Esophagus mucosa (tissue), 1 donor: Measurements from ENCODE around the gene ZAP70. TPM values are rescaled to one million over a fixed set of nuclear protein-coding genes. Genes with fewer than 3 reads are reported as not detected.
"Not testable (repeated sequence)": the region's sequence is repeated elsewhere in the genome, so short reads cannot be mapped to it uniquely, and the experiment has no call there.

Experiments
- ATAC-seq: fragments of 200-7000 bp; cut with Tn5 transposase; one replicate; pipeline ENCODE4 v1.9.1; 2020
- total RNA-seq: library from RNA; stranded (reverse); gene quantifications from one replicate; pipeline ENCODE4 v1.2.4, GENCODE V29; 2023
- donor health status: DM: yes; HTN: yes; CAD: no.

The ZAP70 gene
- total RNA-seq, 1 donor from 2014 or later, result 0.76 TPM

GRCh38 chr2:97698530-97698929, 14.8 kb upstream of the ZAP70 start:
- ATAC-seq, result no peak

- ATAC-seq, result peak; percentile 76
Measured at GRCh38 chr2:97699765-97700444, 13.5 kb upstream of the ZAP70 start.

- ATAC-seq, result no peak
Measured at GRCh38 chr2:97701186-97701585, 12.2 kb upstream of the ZAP70 start.

GRCh38 chr2:97701851-97702465, 11.4 kb upstream of the ZAP70 start:
- no peak for ATAC-seq

- ATAC-seq, result no peak
Measured at GRCh38 chr2:97702731-97703470, 10.5 kb upstream of the ZAP70 start.

- no peak for ATAC-seq
Measured at GRCh38 chr2:97703741-97704140, 9.6 kb upstream of the ZAP70 start.

GRCh38 chr2:97704989-97705388, 8.4 kb upstream of the ZAP70 start:
- ATAC-seq, result no peak

GRCh38 chr2:97706112-97706511, 7.3 kb upstream of the ZAP70 start:
- no peak for ATAC-seq

GRCh38 chr2:97706708-97707345, 6.5 kb upstream of the ZAP70 start:
- ATAC-seq, result no peak

- ATAC-seq, result no peak
Measured at GRCh38 chr2:97707362-97708047, 5.9 kb upstream of the ZAP70 start.

GRCh38 chr2:97708048-97708380, 5.4 kb upstream of the ZAP70 start:
- peak; percentile 25 for ATAC-seq

- no peak for ATAC-seq
Measured at GRCh38 chr2:97708608-97709007, 4.8 kb upstream of the ZAP70 start.

GRCh38 chr2:97711394-97711711, 2.0 kb upstream of the ZAP70 start:
- ATAC-seq, result no peak

GRCh38 chr2:97712175-97712574, 1.2 kb upstream of the ZAP70 start:
- ATAC-seq, result not testable (repeated sequence)

- no peak for ATAC-seq
Measured at GRCh38 chr2:97712693-97713295, 582 bp upstream of the ZAP70 start.

GRCh38 chr2:97714084-97714949, 941 bp downstream of the ZAP70 start:
- ATAC-seq, result no peak

- ATAC-seq, result no peak
Measured at GRCh38 chr2:97714950-97715652, 1.7 kb downstream of the ZAP70 start.

- no peak for ATAC-seq
Measured at GRCh38 chr2:97715951-97716694, 2.7 kb downstream of the ZAP70 start.

GRCh38 chr2:97716695-97717612, 3.6 kb downstream of the ZAP70 start:
- ATAC-seq, result no peak
